ENCODE measurements around the gene CELSR1. TPM values are rescaled to one million over a fixed set of nuclear protein-coding genes. Genes with fewer than 3 reads are reported as not detected.

The CELSR1 gene
- total and polyA plus RNA-seq, 2 of the 13 experiments (the other 11 are each of a cell fraction or from before 2014, with no cell fraction given), result 0.78 to 1.8 TPM

DNA sequence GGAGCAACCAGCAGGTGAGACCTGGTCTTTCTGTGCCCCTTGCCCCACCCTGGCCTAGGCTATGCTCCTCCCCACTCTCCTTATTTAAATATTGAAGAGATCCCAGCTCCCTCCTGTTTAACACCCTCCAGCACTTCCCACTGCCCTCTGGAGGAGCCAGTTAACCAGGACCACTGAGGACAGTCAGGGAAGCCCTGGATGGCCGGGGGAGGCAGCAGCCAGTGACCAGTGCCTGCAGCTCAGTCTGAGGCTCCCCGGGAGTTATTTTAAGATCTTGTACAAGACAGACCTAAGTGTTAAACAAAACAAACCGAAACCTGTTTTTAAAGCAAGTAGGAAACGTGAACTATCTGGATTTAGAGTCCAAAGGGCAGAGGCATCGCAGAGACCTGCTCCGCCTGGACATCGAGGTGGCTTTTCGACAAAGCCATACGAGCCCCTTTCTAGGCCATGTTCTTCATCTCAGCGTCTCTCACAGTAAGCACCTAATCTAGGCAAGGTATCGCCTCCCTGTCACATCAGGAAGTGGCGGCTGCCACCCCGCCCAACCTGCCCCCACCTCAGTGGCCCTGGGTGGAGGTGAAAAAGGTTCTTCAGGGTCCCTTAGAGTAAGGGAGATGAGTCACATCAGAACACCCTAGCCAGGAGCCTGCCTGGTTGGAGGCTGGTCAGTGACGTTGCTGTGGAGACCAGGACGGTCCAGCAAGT, 166.7 kb downstream of the CELSR1 start (continued):
- TF ChIP-seq AKNA (CRISPR knock-in tag; IDR thresholded peaks at IDR 0.05; ENCODE audit: borderline replicate concordance), result no peak
- TF ChIP-seq JARID2 (CRISPR knock-in tag; IDR thresholded peaks at IDR 0.05; ENCODE audit: insufficient replicate concordance), result no peak
- no peak for TF ChIP-seq CHCHD3 (CRISPR knock-in tag; IDR thresholded peaks at IDR 0.05)
- no peak for TF ChIP-seq ESRRA (CRISPR knock-in tag; IDR thresholded peaks at IDR 0.05; ENCODE audit: low read depth)
- no peak for TF ChIP-seq ZSCAN21 (CRISPR knock-in tag; IDR thresholded peaks at IDR 0.05; ENCODE audit: borderline replicate concordance)
- TF ChIP-seq TSC22D2 (CRISPR knock-in tag; IDR thresholded peaks at IDR 0.05; ENCODE audit: borderline replicate concordance), result no peak
- TF ChIP-seq ZNF841 (CRISPR knock-in tag; IDR thresholded peaks at IDR 0.05; ENCODE audit: borderline replicate concordance), result no peak
- TF ChIP-seq, protein P1, sequence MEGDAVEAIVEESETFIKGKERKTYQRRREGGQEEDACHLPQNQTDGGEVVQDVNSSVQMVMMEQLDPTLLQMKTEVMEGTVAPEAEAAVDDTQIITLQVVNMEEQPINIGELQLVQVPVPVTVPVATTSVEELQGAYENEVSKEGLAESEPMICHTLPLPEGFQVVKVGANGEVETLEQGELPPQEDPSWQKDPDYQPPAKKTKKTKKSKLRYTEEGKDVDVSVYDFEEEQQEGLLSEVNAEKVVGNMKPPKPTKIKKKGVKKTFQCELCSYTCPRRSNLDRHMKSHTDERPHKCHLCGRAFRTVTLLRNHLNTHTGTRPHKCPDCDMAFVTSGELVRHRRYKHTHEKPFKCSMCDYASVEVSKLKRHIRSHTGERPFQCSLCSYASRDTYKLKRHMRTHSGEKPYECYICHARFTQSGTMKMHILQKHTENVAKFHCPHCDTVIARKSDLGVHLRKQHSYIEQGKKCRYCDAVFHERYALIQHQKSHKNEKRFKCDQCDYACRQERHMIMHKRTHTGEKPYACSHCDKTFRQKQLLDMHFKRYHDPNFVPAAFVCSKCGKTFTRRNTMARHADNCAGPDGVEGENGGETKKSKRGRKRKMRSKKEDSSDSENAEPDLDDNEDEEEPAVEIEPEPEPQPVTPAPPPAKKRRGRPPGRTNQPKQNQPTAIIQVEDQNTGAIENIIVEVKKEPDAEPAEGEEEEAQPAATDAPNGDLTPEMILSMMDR (CRISPR knock-in tag; IDR thresholded peaks at IDR 0.05), result peak; percentile 8; the same call in 1 of the 2 replicates
- TF ChIP-seq, protein P2, sequence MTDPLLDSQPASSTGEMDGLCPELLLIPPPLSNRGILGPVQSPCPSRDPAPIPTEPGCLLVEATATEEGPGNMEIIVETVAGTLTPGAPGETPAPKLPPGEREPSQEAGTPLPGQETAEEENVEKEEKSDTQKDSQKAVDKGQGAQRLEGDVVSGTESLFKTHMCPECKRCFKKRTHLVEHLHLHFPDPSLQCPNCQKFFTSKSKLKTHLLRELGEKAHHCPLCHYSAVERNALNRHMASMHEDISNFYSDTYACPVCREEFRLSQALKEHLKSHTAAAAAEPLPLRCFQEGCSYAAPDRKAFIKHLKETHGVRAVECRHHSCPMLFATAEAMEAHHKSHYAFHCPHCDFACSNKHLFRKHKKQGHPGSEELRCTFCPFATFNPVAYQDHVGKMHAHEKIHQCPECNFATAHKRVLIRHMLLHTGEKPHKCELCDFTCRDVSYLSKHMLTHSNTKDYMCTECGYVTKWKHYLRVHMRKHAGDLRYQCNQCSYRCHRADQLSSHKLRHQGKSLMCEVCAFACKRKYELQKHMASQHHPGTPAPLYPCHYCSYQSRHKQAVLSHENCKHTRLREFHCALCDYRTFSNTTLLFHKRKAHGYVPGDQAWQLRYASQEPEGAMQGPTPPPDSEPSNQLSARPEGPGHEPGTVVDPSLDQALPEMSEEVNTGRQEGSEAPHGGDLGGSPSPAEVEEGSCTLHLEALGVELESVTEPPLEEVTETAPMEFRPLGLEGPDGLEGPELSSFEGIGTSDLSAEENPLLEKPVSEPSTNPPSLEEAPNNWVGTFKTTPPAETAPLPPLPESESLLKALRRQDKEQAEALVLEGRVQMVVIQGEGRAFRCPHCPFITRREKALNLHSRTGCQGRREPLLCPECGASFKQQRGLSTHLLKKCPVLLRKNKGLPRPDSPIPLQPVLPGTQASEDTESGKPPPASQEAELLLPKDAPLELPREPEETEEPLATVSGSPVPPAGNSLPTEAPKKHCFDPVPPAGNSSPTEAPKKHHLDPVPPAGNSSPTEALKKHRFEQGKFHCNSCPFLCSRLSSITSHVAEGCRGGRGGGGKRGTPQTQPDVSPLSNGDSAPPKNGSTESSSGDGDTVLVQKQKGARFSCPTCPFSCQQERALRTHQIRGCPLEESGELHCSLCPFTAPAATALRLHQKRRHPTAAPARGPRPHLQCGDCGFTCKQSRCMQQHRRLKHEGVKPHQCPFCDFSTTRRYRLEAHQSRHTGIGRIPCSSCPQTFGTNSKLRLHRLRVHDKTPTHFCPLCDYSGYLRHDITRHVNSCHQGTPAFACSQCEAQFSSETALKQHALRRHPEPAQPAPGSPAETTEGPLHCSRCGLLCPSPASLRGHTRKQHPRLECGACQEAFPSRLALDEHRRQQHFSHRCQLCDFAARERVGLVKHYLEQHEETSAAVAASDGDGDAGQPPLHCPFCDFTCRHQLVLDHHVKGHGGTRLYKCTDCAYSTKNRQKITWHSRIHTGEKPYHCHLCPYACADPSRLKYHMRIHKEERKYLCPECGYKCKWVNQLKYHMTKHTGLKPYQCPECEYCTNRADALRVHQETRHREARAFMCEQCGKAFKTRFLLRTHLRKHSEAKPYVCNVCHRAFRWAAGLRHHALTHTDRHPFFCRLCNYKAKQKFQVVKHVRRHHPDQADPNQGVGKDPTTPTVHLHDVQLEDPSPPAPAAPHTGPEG (CRISPR knock-in tag; IDR thresholded peaks at IDR 0.05), result no peak
- no peak for TF ChIP-seq ZNF512 (CRISPR knock-in tag; IDR thresholded peaks at IDR 0.05)
